GM18870 (cell line): ENCODE data around the gene DNAL4.

ENCODE experiments used
- ATAC-seq: cut with Tn5 transposase; IDR thresholded peaks from one replicate; pipeline ENCODE4 v1.9.1; 2021; ENCODE audit warnings: moderate library complexity; ENCODE audit not compliant: unreplicated experiment

DNAL4 gene

GRCh38 chr22:38741576-38741975, 52.4 kb downstream of the DNAL4 start:
- no peak for ATAC-seq

- ATAC-seq, result no peak
These were observed 52.8 kb downstream of the DNAL4 start for GRCh38 chr22:38741166-38741565.

GRCh38 chr22:38740754-38741153, 53.2 kb downstream of the DNAL4 start:
- no peak for ATAC-seq

GRCh38 chr22:38740116-38740723, 53.7 kb downstream of the DNAL4 start:
- ATAC-seq, result no peak

GRCh38 chr22:38739300-38740055, 54.5 kb downstream of the DNAL4 start:
- ATAC-seq, result no peak

GRCh38 chr22:38738475-38739070, 55.4 kb downstream of the DNAL4 start:
- no peak for ATAC-seq

GRCh38 chr22:38737302-38738060, 56.5 kb downstream of the DNAL4 start:
- ATAC-seq, result no peak

GRCh38 chr22:38736257-38736570, 57.7 kb downstream of the DNAL4 start:
- ATAC-seq, result no peak

GRCh38 chr22:38735465-38736256, 58.3 kb downstream of the DNAL4 start:
- no peak for ATAC-seq

- no peak for ATAC-seq
These were observed 58.8 kb downstream of the DNAL4 start for GRCh38 chr22:38735126-38735464.

GRCh38 chr22:38734421-38735100, 59.4 kb downstream of the DNAL4 start:
- ATAC-seq, result no peak

GRCh38 chr22:38733724-38734381, 60.1 kb downstream of the DNAL4 start:
- no peak for ATAC-seq

- no peak for ATAC-seq
These were observed 60.6 kb downstream of the DNAL4 start for GRCh38 chr22:38733329-38733723.

- no peak for ATAC-seq
These were observed 61.6 kb downstream of the DNAL4 start for GRCh38 chr22:38732251-38732815.

- ATAC-seq, result no peak
These were observed 62.2 kb downstream of the DNAL4 start for GRCh38 chr22:38731703-38732161.

- ATAC-seq, result no peak
These were observed 63.5 kb downstream of the DNAL4 start for GRCh38 chr22:38730411-38730871.

- no peak for ATAC-seq
These were observed 64.0 kb downstream of the DNAL4 start for GRCh38 chr22:38729946-38730345.

- ATAC-seq, result no peak
These were observed 64.8 kb downstream of the DNAL4 start for GRCh38 chr22:38728871-38729796.
